Subcutaneous adipose tissue (tissue), 4 donors: ENCODE data around the gene PITPNM3. TPM values are rescaled to one million over a fixed set of nuclear protein-coding genes. Genes with fewer than 3 reads are reported as not detected.

Source experiments
- total RNA-seq, 4 donors: library from RNA; depleted of rRNA; stranded (reverse); fragments of >200 nt; gene quantifications; one replicate each; pipeline ENCODE4 v1.1.0, GENCODE V29; 2016
- TF ChIP-seq, protein P1 (sequence below): fragments of 450-650 bp; IDR thresholded peaks from one replicate; pipeline ENCODE4 v1.5.1; 2016; ENCODE audit warnings: low read depth, mild to moderate bottlenecking, control low read depth, antibody characterized with exemption, moderate library complexity

Gene PITPNM3
- total RNA-seq, 4 donors from 2014 or later = 0.34 to 1.9 (median 1.2) TPM

DNA sequence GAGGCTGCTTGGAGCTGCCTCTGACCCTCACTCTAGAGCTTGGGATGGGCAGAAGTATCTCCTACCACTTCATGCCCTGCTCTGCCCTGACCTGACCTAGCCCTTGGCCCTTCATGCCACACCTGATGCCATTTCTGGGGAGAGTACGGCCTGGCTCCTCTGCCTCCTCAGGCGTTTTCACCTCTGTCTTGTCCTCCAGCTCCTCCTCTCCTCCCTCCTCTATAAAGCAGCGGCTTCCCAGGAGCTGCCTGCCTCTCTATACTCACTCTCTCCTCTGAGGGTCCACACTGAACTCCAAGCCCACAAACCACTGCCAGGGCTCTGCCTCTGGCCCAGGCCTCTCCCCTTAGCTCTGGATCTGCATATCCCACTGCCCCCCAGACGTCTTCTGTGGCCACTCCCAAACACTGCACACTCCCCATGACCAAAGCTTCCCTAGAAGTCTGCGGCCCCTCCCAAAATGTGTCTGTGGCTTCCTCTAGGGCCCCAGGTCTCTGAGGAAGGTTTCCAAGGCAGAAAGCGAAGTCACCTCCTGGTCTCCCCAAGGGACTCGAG lies 52.6 kb downstream of the PITPNM3 start:
- TF ChIP-seq, protein P1, sequence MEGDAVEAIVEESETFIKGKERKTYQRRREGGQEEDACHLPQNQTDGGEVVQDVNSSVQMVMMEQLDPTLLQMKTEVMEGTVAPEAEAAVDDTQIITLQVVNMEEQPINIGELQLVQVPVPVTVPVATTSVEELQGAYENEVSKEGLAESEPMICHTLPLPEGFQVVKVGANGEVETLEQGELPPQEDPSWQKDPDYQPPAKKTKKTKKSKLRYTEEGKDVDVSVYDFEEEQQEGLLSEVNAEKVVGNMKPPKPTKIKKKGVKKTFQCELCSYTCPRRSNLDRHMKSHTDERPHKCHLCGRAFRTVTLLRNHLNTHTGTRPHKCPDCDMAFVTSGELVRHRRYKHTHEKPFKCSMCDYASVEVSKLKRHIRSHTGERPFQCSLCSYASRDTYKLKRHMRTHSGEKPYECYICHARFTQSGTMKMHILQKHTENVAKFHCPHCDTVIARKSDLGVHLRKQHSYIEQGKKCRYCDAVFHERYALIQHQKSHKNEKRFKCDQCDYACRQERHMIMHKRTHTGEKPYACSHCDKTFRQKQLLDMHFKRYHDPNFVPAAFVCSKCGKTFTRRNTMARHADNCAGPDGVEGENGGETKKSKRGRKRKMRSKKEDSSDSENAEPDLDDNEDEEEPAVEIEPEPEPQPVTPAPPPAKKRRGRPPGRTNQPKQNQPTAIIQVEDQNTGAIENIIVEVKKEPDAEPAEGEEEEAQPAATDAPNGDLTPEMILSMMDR = no peak

DNA sequence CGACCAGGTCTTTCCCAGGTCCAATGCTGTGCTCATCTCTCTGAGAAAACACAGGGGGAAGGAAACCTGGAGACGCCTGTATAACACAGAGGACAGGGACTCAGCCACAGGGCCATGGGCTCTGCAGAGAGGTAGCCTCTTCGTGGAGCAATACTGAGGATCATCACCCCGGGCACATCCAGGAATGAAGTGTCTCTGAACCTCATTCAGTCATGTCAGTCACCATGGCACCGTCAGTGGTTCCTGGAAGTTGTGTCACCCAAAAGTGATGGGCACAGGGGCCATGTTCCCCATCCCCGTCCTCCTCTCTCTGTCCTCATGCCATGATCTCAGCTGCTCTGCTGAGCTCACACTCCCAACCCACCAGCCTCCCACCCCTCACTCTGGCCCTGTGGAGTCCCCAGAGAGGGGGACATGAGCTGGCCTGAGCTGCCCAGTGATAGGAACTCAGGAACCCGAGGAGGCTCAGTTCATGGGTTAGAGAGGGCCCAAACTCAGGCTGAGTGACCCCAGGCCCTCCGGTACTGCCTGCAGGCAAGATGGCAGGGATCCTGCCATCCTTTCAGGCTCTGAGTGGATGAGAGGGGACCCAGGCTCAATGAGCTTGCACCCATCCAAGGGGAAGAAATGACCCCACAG lies 53.4 kb downstream of the PITPNM3 start:
- TF ChIP-seq, protein P1 = no peak

DNA sequence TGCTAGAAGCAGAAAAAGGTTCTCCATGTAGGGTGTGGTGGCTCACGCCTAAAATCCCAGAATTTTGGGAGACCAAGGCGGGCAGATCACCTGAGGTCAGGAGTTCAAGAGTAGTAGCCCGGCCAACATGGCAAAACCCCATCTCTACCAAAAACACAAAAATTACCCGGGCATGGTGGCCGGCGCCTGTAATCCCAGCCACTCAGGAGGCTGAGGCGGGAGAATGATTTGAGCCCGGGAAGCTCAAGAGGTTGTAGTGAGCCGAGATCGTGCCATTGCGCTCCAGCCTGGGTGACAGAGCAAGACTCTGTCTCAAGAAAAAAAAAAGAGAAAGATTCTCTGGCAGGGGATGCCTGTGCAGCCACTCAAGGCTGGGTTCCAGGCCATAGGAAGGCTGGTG lies 54.2 kb downstream of the PITPNM3 start:
- TF ChIP-seq, protein P1 = no peak

DNA sequence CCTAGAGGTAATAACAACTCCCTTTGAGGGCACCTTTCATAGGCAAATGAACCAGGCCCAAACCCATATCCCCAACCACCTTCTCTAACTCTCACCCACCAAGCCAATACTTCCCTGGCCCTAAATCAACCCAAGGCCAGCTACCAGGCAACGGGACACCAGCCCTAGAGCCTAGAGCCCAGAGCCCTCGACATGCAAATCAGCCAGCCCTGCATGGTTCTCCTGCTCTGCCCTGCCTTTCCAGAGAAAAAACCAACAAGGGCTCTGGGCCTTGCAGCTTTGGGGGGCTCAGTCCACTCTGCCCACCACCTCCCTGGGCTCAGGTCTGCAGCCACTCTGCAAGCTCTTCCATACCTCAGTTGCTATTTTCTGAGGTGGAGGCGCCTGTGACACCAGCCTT lies 55.0 kb downstream of the PITPNM3 start:
- TF ChIP-seq, protein P1 = no peak

DNA sequence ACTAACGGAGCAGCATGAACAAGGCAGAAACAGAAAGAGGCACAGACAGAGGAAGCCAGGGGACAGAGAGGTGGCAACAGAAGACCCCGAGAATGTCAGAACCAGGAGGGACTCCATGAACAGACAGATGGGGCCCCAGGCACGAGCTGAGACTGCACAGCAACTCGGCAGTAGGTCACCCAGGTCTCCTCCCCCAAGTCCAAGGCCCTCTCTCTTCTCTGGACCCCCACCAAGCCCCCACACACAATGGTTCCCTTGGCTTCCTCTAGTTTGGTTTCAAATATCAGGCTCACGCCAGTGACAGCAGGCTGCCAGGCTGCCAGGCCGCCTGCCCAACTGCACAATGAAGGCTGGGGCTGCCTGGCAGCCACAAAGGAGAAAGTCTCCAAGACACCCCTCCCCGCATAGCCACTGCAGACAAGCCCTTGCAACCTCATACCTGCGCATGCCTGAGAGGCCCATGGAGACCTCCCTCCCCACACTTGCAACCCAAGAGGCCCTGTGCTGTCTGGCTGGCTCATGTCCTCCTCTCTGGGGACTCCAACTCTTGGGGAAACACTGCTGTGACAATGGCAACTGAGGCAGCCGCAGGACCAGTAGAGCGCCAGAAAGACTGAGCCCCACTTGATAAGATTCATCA lies 57.3 kb downstream of the PITPNM3 start:
- TF ChIP-seq, protein P1 = no peak

DNA sequence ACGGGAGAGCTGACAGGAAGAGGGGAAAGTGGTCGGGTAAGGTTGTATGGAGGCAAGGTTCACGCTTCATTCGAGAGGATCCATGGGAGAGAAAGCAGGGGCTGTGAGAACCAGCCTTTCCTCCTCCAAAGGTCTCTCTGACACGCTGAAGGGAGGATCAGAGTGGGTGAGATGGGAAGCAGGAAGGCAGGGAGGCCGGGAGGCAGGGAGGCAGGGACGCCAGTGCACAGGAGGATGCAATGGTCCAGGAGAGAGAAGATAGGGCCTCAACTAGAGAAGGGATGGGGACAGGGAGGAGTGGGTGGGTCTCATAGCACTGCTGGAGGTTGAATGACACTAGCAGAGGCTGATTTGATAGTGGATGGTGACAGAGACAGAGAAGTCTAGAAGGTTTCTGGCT lies 58.0 kb downstream of the PITPNM3 start:
- TF ChIP-seq, protein P1 = no peak

DNA sequence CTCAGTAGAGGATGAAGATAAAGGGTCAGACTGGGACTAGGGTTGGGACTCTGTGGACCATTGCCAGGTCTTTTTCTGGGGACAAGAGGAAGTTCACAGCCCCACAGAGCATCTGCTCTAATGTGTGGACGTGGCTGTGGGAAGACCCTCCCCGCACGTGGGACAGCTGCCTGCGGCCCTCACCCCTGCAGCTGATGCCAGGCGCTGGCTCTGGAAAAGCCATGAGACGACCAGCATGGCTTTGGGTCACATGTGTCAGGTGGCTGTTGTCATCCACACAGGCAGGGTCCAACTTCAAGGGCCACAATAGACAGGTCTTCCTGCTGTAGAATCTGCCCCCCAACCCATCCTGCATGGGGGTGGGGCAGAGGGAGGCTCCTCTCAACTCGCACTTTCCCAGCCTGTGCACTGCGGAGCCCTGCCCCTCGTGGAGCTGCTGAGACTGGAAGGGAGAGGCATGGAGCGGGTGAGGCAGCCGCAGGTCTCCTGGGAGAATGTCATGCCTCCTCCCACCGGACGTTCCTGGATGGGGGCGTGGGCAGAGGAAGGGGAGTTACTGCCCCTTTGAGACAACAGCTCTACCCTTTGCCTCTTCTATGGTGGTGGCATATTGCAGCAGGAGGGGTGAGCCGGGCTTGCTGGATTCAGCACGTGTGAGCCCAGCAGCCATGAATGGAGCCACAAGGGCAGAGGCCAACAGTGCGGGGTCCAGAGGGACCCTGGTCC lies 58.7 kb downstream of the PITPNM3 start:
- TF ChIP-seq, protein P1 = no peak
